Calu3 (cell line): Measurements from ENCODE around the gene CNTNAP2. TPM values are rescaled to one million over a fixed set of nuclear protein-coding genes. Genes with fewer than 3 reads are reported as not detected.

ENCODE experiments used
- BruUV-seq: library from RNA; stranded (reverse); fragments of 400-500 nt; replicated peaks from 2 replicates; lab custom pipeline; 2021; lab: Mats Ljungman, UMichigan
- CTCF ChIA-PET: fragments of 300-600 bp; sonication (Branson Sonifier 250); formaldehyde crosslinking; loops from one replicate; lab custom pipeline; 2022; ENCODE audit warnings: antibody characterized with exemption; lab: Charles Lee
- DNase-seq: peaks from one replicate; pipeline ENCODE4 v3.0.0; 2022
- H3K27ac Mint-ChIP-seq: one replicate; pipeline ENCODE4 v1.8.0; 2022; ENCODE audit warnings: mixed read lengths; ENCODE audit not compliant: unreplicated experiment
- H3K27me3 Mint-ChIP-seq: one replicate; pipeline ENCODE4 v1.8.0; 2022; ENCODE audit warnings: mixed read lengths; ENCODE audit not compliant: unreplicated experiment
- H3K36me3 Mint-ChIP-seq: one replicate; pipeline ENCODE4 v1.8.0; 2022; ENCODE audit warnings: mild to moderate bottlenecking, moderate library complexity, mixed read lengths; ENCODE audit not compliant: insufficient read depth, unreplicated experiment
- H3K4me1 Mint-ChIP-seq: one replicate; pipeline ENCODE4 v1.8.0; 2022; ENCODE audit warnings: mild to moderate bottlenecking, low read depth, mixed read lengths; ENCODE audit not compliant: unreplicated experiment
- H3K4me3 Mint-ChIP-seq: one replicate; pipeline ENCODE4 v1.8.0; 2022; ENCODE audit warnings: mild to moderate bottlenecking, low read depth, moderate library complexity, mixed read lengths; ENCODE audit not compliant: unreplicated experiment
- H3K9me3 Mint-ChIP-seq: one replicate; pipeline ENCODE4 v1.8.0; 2022; ENCODE audit warnings: low read depth, mixed read lengths; ENCODE audit not compliant: unreplicated experiment
- CTCF ChIP-seq: fragments of 200-600 bp; IDR thresholded peaks from one replicate; pipeline ENCODE4 v1.8.0; 2022; ENCODE audit warnings: antibody characterized with exemption; ENCODE audit not compliant: unreplicated experiment
- intact Hi-C: fragments of 100-400 bp; cut with micrococcal nuclease; formaldehyde crosslinking; loops from one replicate; pipeline ENCODE4 v1.10.0; 2022; ENCODE audit not compliant: unreplicated experiment
- total RNA-seq: library from RNA; stranded (reverse); gene quantifications from 2 replicates; pipeline ENCODE4 v1.2.3, GENCODE V29; 2022

CNTNAP2 gene
- total RNA-seq, 1 experiment from 2014 or later = 1.1 TPM

DNA sequence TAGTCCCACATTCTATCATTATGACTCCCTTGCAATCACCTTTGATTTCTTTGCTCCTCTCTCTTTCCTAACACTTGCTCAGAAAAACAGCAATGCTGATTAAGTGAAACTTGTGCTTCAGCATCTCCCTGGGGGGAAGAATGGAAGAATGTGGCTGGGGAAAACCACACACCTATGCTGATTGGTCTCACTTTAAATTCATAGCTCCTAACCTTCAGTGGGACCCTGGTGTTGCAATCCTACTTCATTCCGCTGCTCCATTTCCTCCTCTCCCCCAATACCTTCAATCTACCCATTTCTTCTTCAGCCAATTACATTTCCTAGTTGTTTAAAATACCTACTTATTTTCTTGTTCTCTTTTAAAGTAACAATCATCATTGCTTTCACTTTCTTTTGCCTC lies 1307.3 kb downstream of the CNTNAP2 start:
- Mint-ChIP-seq H3K4me1 (no peaks in the 10 kb centered on the region), H3K27me3 (no peaks in the 10 kb centered on the region), H3K36me3 (no peaks in the 10 kb centered on the region), H3K4me3 (no peak overlapping the region), H3K27ac (no peak overlapping the region), H3K9me3 (no peaks in the 10 kb centered on the region)
- TF ChIP-seq CTCF = no peak
- CTCF ChIA-PET = no interaction called here
- no peak for DNase-seq
- BruUV-seq = no TSS peak
- intact Hi-C loops = no loop called here

GRCh38 chr7:147428075-147428474 lies 1311.5 kb downstream of the CNTNAP2 start:
- no TSS peak for BruUV-seq
- H3K4me3 Mint-ChIP-seq = no peak overlapping the region
- CTCF ChIA-PET = no interaction called here

GRCh38 chr7:147429961-147430360 lies 1313.4 kb downstream of the CNTNAP2 start:
- no peaks in the 10 kb centered on the region for H3K36me3 Mint-ChIP-seq
- no peak for DNase-seq
- no peak for TF ChIP-seq CTCF
- CTCF ChIA-PET = no interaction called here
- H3K27ac Mint-ChIP-seq = no peak overlapping the region
- BruUV-seq = no TSS peak
- intact Hi-C loops = no loop called here
- no peak overlapping the region for H3K4me3 Mint-ChIP-seq
- no peaks in the 10 kb centered on the region for H3K4me1 Mint-ChIP-seq
- H3K9me3 Mint-ChIP-seq = peaks cover 8% of the 10 kb centered on the region
- no peaks in the 10 kb centered on the region for H3K27me3 Mint-ChIP-seq

More at GRCh38 chr7:147428075-147428474, 1311.5 kb downstream of the CNTNAP2 start:
- Mint-ChIP-seq H3K27ac (no peak overlapping the region), H3K9me3 (peaks cover 7% of the 10 kb centered on the region), H3K36me3 (no peaks in the 10 kb centered on the region), H3K27me3 (no peaks in the 10 kb centered on the region), H3K4me1 (no peaks in the 10 kb centered on the region)
- no peak for TF ChIP-seq CTCF
- intact Hi-C loops = no loop called here
- no peak for DNase-seq

DNA sequence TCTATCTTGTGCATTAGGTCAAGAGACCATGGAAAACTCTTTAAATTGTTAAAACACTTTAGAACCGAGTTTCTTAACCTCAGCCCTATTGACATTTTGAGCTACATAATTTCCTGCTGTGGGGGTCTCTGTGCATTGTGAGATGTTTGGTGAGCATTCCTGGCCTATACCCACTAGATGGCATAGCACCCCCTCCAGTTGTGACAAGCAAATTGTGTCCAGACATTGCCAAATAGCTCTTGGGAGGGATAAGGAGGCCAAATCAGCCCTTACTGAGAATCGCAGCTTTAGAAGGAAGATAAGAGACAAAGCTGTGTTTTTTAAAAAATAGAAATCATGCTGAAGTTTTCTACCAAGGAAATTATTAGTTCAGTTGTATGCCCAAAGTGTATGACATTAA lies 1315.5 kb downstream of the CNTNAP2 start:
- intact Hi-C loops = no loop called here

More for the DNA sequence above, 1315.5 kb downstream of the CNTNAP2 start:
- Mint-ChIP-seq H3K36me3 (no peaks in the 10 kb centered on the region), H3K4me1 (no peaks in the 10 kb centered on the region), H3K27me3 (no peaks in the 10 kb centered on the region), H3K9me3 (peaks cover 8% of the 10 kb centered on the region), H3K27ac (no peak overlapping the region), H3K4me3 (no peak overlapping the region)
- no peak for TF ChIP-seq CTCF
- no peak for DNase-seq
- CTCF ChIA-PET = no interaction called here
- no TSS peak for BruUV-seq
